Measurements from ENCODE around the gene TMEM143.

Gene TMEM143

GRCh38 chr19:48359123-48359522 is 4.6 kb downstream of the TMEM143 start:
- DNase-seq (ENCODE audit: low read depth), result no peak

GRCh38 chr19:48355365-48355954 is 8.3 kb downstream of the TMEM143 start:
- DNase-seq (ENCODE audit: low read depth), result no peak

GRCh38 chr19:48354332-48354992 is 9.3 kb downstream of the TMEM143 start:
- no peak for DNase-seq (ENCODE audit: low read depth)

- no peak for DNase-seq (ENCODE audit: low read depth)
These were observed 10.1 kb downstream of the TMEM143 start for GRCh38 chr19:48353677-48354076.

- DNase-seq (ENCODE audit: low read depth), result peak; percentile 82
These were observed 12.4 kb downstream of the TMEM143 start for GRCh38 chr19:48351341-48351752.

GRCh38 chr19:48350856-48351255 is 12.9 kb downstream of the TMEM143 start:
- no peak for DNase-seq (ENCODE audit: low read depth)

- no peak for DNase-seq (ENCODE audit: low read depth)
These were observed 15.0 kb downstream of the TMEM143 start for GRCh38 chr19:48348737-48349136.

- DNase-seq (ENCODE audit: low read depth), result no peak
These were observed 15.7 kb downstream of the TMEM143 start for GRCh38 chr19:48348045-48348444.

GRCh38 chr19:48346191-48346590 is 17.5 kb downstream of the TMEM143 start:
- no peak for DNase-seq (ENCODE audit: low read depth)

GRCh38 chr19:48344892-48345291 is 18.8 kb downstream of the TMEM143 start:
- no peak for DNase-seq (ENCODE audit: low read depth)

- DNase-seq (ENCODE audit: low read depth), result no peak
These were observed 20.7 kb downstream of the TMEM143 start for GRCh38 chr19:48342841-48343540.

- no peak for DNase-seq (ENCODE audit: low read depth)
These were observed 21.4 kb downstream of the TMEM143 start for GRCh38 chr19:48342414-48342738.

GRCh38 chr19:48341515-48342413 is 22.0 kb downstream of the TMEM143 start:
- DNase-seq (ENCODE audit: low read depth), result no peak

- DNase-seq (ENCODE audit: low read depth), result no peak
These were observed 22.7 kb downstream of the TMEM143 start for GRCh38 chr19:48340995-48341394.

GRCh38 chr19:48338802-48339503 is 24.8 kb downstream of the TMEM143 start:
- no peak for DNase-seq (ENCODE audit: low read depth)

- DNase-seq (ENCODE audit: low read depth), result no peak
These were observed 25.4 kb downstream of the TMEM143 start for GRCh38 chr19:48338253-48338755.

- peak; percentile 92 for DNase-seq (ENCODE audit: low read depth)
These were observed 30.0 kb downstream of the TMEM143 start for GRCh38 chr19:48333467-48334384.

- peak; percentile 88 for DNase-seq (ENCODE audit: low read depth)
These were observed 30.9 kb downstream of the TMEM143 start for GRCh38 chr19:48332662-48333466.

- DNase-seq (ENCODE audit: low read depth), result no peak
These were observed 31.4 kb downstream of the TMEM143 start for GRCh38 chr19:48332351-48332661.
